IMR-90 (cell line): ENCODE measurements around the gene ITGB2. TPM values are rescaled to one million over a fixed set of nuclear protein-coding genes. Genes with fewer than 3 reads are reported as not detected.

Experiments used
- ATAC-seq: fragments of 200-7000 bp; cut with Tn5 transposase; 2 replicates; pipeline ENCODE4 v1.9.1; 2020; ENCODE audit warnings: low read depth, mild to moderate bottlenecking, moderate library complexity
- BruUV-seq: library from RNA; stranded (reverse); fragments of 400-500 nt; replicated peaks from 2 replicates; lab custom pipeline; 2021; lab: Mats Ljungman, UMichigan
- CTCF ChIA-PET: fragments of 300-600 bp; formaldehyde crosslinking; extraction: SDS; loops from one replicate; lab custom pipeline; 2021; ENCODE audit warnings: antibody characterized with exemption; lab: Yijun Ruan, JAX
- POLR2A ChIA-PET: fragments of 300-600 bp; sonication (Branson Sonifier 250); formaldehyde crosslinking; loops from one replicate; lab custom pipeline; 2022; ENCODE audit warnings: antibody characterized with exemption; ENCODE audit not compliant: unreplicated experiment; lab: Charles Lee
- DNase-seq: peaks from one replicate; pipeline ENCODE4 v3.0.0; 2013
- H2AFZ ChIP-seq: replicated peaks from 2 replicates; pipeline ENCODE3; 2013; ENCODE audit warnings: low read length, mild to moderate bottlenecking; ENCODE audit not compliant: poor library complexity
- H2AK5ac ChIP-seq: 2 replicates; pipeline ENCODE4 v1.6.1; 2013; ENCODE audit warnings: low read depth, low read length, inconsistent platforms
- H2AK9ac ChIP-seq: replicated peaks from 2 replicates; pipeline ENCODE3; 2013; ENCODE audit warnings: mild to moderate bottlenecking, low read depth, low read length, moderate library complexity; ENCODE audit not compliant: poor library complexity
- H2BK120ac ChIP-seq: 2 replicates; pipeline ENCODE4 v1.6.1; 2013; ENCODE audit warnings: low read depth, low read length, inconsistent platforms
- H2BK15ac ChIP-seq: 3 replicates; pipeline ENCODE4 v1.6.1; 2013; ENCODE audit warnings: low read depth, low read length, inconsistent platforms
- H2BK20ac ChIP-seq: 2 replicates; pipeline ENCODE4 v1.6.1; 2013; ENCODE audit warnings: low read depth, mild to moderate bottlenecking, inconsistent platforms, low read length, moderate library complexity
- H2BK5ac ChIP-seq: 2 replicates; pipeline ENCODE4 v1.6.1; 2013; ENCODE audit warnings: mild to moderate bottlenecking, low read depth, low read length, inconsistent platforms; ENCODE audit not compliant: poor library complexity, severe bottlenecking
- H3K14ac ChIP-seq: replicated peaks from 2 replicates; pipeline ENCODE4 v1.6.1; 2013; ENCODE audit warnings: low read depth, low read length, inconsistent platforms
- H3K18ac ChIP-seq: 2 replicates; pipeline ENCODE4 v1.6.1; 2013; ENCODE audit warnings: low read depth, low read length, control low read depth
- H3K23ac ChIP-seq: 2 replicates; pipeline ENCODE4 v1.6.1; 2013; ENCODE audit warnings: low read depth, low read length, inconsistent platforms
- H3K27ac ChIP-seq: 2 replicates; pipeline ENCODE4 v1.5.1; 2013; ENCODE audit warnings: mild to moderate bottlenecking, control low read depth, low read length; ENCODE audit not compliant: insufficient read depth
- H3K27me3 ChIP-seq: 2 replicates; pipeline ENCODE4 v1.6.1; 2013; ENCODE audit warnings: low read length; ENCODE audit not compliant: control insufficient read depth, insufficient read depth
- H3K36me3 ChIP-seq: 2 replicates; pipeline ENCODE4 v1.6.1; 2013; ENCODE audit warnings: low read length, mixed read lengths; ENCODE audit not compliant: control insufficient read depth, insufficient read depth
- H3K4ac ChIP-seq: 2 replicates; pipeline ENCODE4 v1.6.1; 2013; ENCODE audit warnings: low read depth, low read length, inconsistent platforms
- H3K4me1 ChIP-seq: 2 replicates; pipeline ENCODE4 v1.6.1; 2013; ENCODE audit warnings: low read length, mixed read lengths; ENCODE audit not compliant: control insufficient read depth, insufficient read depth
- H3K4me2 ChIP-seq: 2 replicates; pipeline ENCODE4 v1.6.1; 2013; ENCODE audit warnings: low read depth, mild to moderate bottlenecking, control low read depth, low read length, moderate library complexity
- H3K4me3 ChIP-seq: 2 replicates; pipeline ENCODE4 v1.5.1; 2013; ENCODE audit warnings: low read depth, mild to moderate bottlenecking, control low read depth, low read length, moderate library complexity; ENCODE audit not compliant: insufficient read depth
- H3K56ac ChIP-seq: 2 replicates; pipeline ENCODE4 v1.6.1; 2013; ENCODE audit warnings: low read length, inconsistent platforms; ENCODE audit not compliant: insufficient read depth; ENCODE audit errors: extremely low read depth
- H3K79me1 ChIP-seq, 2 experiments: 2 replicates each; pipeline ENCODE4 v1.6.1; 2013; ENCODE audit warnings: low read length in 2 of 2, inconsistent platforms in 1 of 2, low read depth in 1 of 2
- H3K9ac ChIP-seq: 2 replicates; pipeline ENCODE4 v1.6.1; 2013; ENCODE audit warnings: low read depth, low read length, control low read depth
- H3K9me1 ChIP-seq: 2 replicates; pipeline ENCODE4 v1.6.1; 2013; ENCODE audit warnings: low read length, inconsistent platforms; ENCODE audit not compliant: insufficient read depth
- H3K9me3 ChIP-seq: 2 replicates; pipeline ENCODE4 v1.6.1; 2013; ENCODE audit warnings: low read length; ENCODE audit not compliant: control insufficient read depth, insufficient read depth
- H4K20me1 ChIP-seq: 2 replicates; pipeline ENCODE4 v1.6.1; 2013; ENCODE audit warnings: low read length, inconsistent platforms; ENCODE audit not compliant: insufficient read depth
- H4K5ac ChIP-seq: 2 replicates; pipeline ENCODE4 v1.6.1; 2013; ENCODE audit warnings: mild to moderate bottlenecking, low read depth, low read length, control low read depth
- H4K8ac ChIP-seq, 2 experiments: 2 replicates each; pipeline ENCODE4 v1.6.1; 2013; ENCODE audit warnings: low read depth in 2 of 2, low read length in 2 of 2, control low read depth in 1 of 2, inconsistent platforms in 1 of 2
- H4K91ac ChIP-seq: 2 replicates; pipeline ENCODE4 v1.6.1; 2013; ENCODE audit warnings: low read depth, low read length, inconsistent platforms; ENCODE audit not compliant: insufficient read depth
- MAZ ChIP-seq: IDR thresholded peaks from 2 replicates; pipeline ENCODE4 v1.6.1; 2012; ENCODE audit warnings: low read depth, mild to moderate bottlenecking, low read length, improper control_type of control experiment, moderate library complexity, borderline replicate concordance
- MXI1 ChIP-seq: IDR thresholded peaks from 2 replicates; pipeline ENCODE4 v1.6.1; 2012; ENCODE audit warnings: low read depth, mild to moderate bottlenecking, low read length, moderate library complexity, borderline replicate concordance
- WGBS, 2 experiments: methylation state at CpG; one replicate each; pipeline versions ENCODE4 v1.1.5 to v1.1.7; 2013; ENCODE audit warnings: missing lambda C conversion rate in 2 of 2; ENCODE audit not compliant: insufficient read length in 1 of 2; ENCODE audit errors: extremely low coverage in 2 of 2; 5-methylcytosine and 5-hydroxymethylcytosine counted together
- dilution Hi-C: fragments of 300-500 bp; cut with HindIII; formaldehyde crosslinking; loops from one replicate; pipeline ENCODE4 v1.14.3; 2018; ENCODE audit warnings: low sequenced_read_pairs; ENCODE audit not compliant: unreplicated experiment
- in situ Hi-C: fragments of 300-500 bp; cut with MboI; formaldehyde crosslinking; loops from 3 replicates; pipeline ENCODE4 v1.14.3; 2019; ENCODE audit warnings: low sequenced_read_pairs, inconsistent platforms, mixed read lengths
- intact Hi-C: fragments of 100-400 bp; cut with micrococcal nuclease; formaldehyde crosslinking; loops from 2 replicates; pipeline ENCODE4 v1.10.0; 2022
- polyA plus RNA-seq, 3 experiments: library from polyadenylated mRNA; depleted of rRNA; stranded (reverse); fragments of >200 nt; gene quantifications; 2 replicates each; pipeline ENCODE4 v1.2.3, GENCODE V29; 2012; ENCODE audit warnings: low replicate concordance in 1 of 3
- total RNA-seq: library from RNA; depleted of rRNA; stranded (reverse); fragments of >200 nt; gene quantifications from 2 replicates; pipeline ENCODE4 v1.2.3, GENCODE V29; 2012

The ITGB2 gene
- total and polyA plus RNA-seq, 2 of the 4 experiments (the other 2 are of a cell fraction) = 0.14 TPM; not detected in 1

DNA sequence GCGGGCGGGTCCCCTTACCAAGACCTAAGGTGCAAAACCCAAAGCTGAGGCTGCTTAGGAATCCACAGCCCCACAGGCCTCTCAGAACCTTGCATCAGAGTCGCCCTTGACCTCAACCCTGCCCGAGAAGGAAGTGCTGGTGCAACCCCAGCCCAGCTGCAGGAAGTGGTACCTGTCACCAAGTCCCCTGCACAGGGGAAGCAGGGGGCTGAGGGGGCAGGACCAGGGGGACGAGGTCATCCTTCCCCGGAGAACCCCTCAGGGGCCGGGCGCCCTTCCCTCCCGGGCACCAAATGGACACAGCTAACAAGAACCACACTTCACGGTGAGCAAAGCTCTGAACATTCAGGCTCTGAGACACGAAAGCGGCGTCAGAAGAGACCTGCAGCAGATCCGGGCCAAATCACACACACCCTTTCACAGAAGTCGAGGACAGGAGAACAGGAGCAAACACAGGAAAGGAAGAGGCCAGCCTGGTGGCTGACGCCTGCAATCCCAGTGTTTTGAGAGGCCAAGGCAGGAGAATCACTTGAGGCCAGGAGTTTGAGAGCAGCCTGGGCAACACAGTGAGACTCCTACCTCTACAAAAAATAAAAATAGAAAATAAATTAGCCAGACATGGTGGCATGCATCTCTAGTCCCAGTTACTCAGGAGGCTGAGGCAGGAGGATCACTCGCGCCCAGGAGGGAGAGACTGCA is 6.4 kb downstream of the ITGB2 start:
- no peak for TF ChIP-seq MXI1
- no peak for TF ChIP-seq MAZ
- ChIA-PET CTCF (no interaction called here), POLR2A (no interaction called here)
- H3K9me3 ChIP-seq = no peaks in the 10 kb centered on the region
- H3K4ac ChIP-seq = no peak overlapping the region
- no peak overlapping the region for H3K4me2 ChIP-seq
- no peak overlapping the region for H2BK5ac ChIP-seq
- no peak overlapping the region for H3K27ac ChIP-seq
- no TSS peak for BruUV-seq
- no peak overlapping the region for H3K56ac ChIP-seq
- no peaks in the 10 kb centered on the region for H3K79me1 ChIP-seq
- H2BK15ac ChIP-seq = no peak overlapping the region
- 94% methylated on average over 4 of the region's 18 CpGs; no CpG with 5 or more reads in 1 of the 2 experiments for WGBS, 2 experiments
- H2AK9ac ChIP-seq = peak overlapping the region; percentile 70
- no peaks in the 10 kb centered on the region for H3K4me1 ChIP-seq
- in situ Hi-C loops = no loop called here
- H2AFZ ChIP-seq = no peak overlapping the region
- no peak overlapping the region for H3K4me3 ChIP-seq
- no peak overlapping the region for H4K5ac ChIP-seq
- dilution Hi-C loops = no loop called here
- intact Hi-C loops = no loop called here
- no peak overlapping the region for H2BK120ac ChIP-seq
- H3K36me3 ChIP-seq = no peaks in the 10 kb centered on the region
- no peak for DNase-seq
- H4K20me1 ChIP-seq = no peaks in the 10 kb centered on the region
- H3K18ac ChIP-seq = no peak overlapping the region
- H3K9ac ChIP-seq = no peak overlapping the region
- H2AK5ac ChIP-seq = peak overlapping the region; percentile 33; the same call in 1 of the 2 replicates
- H4K91ac ChIP-seq = no peak overlapping the region
- no peak overlapping the region for H2BK20ac ChIP-seq
- no peak overlapping the region for H3K23ac ChIP-seq
- H3K9me1 ChIP-seq = no peaks in the 10 kb centered on the region
- no peak overlapping the region for H3K14ac ChIP-seq
- ATAC-seq = no peak
- peaks cover 62% of the 10 kb centered on the region for H3K27me3 ChIP-seq
- H4K8ac ChIP-seq = no peak overlapping the region
